IMR-90 (cell line): Measurements from ENCODE around the gene TMEM214. TPM values are rescaled to one million over a fixed set of nuclear protein-coding genes. Genes with fewer than 3 reads are reported as not detected.
A peak's percentile ranks its signal among the peaks of the same experiment; 100 is the strongest.
"Not testable (repeated sequence)": the region's sequence is repeated elsewhere in the genome, so short reads cannot be mapped to it uniquely, and the experiment has no call there.

ENCODE experiments used
- ATAC-seq: fragments of 200-7000 bp; cut with Tn5 transposase; 2 replicates; pipeline ENCODE4 v1.9.1; 2020; ENCODE audit warnings: low read depth, mild to moderate bottlenecking, moderate library complexity
- BruUV-seq: library from RNA; stranded (reverse); fragments of 400-500 nt; replicated peaks from 2 replicates; lab custom pipeline; 2021; lab: Mats Ljungman, UMichigan
- CTCF ChIA-PET: fragments of 300-600 bp; formaldehyde crosslinking; extraction: SDS; loops from one replicate; lab custom pipeline; 2021; ENCODE audit warnings: antibody characterized with exemption; lab: Yijun Ruan, JAX
- POLR2A ChIA-PET: fragments of 300-600 bp; sonication (Branson Sonifier 250); formaldehyde crosslinking; loops from one replicate; lab custom pipeline; 2022; ENCODE audit warnings: antibody characterized with exemption; ENCODE audit not compliant: unreplicated experiment; lab: Charles Lee
- DNase-seq: peaks from one replicate; pipeline ENCODE4 v3.0.0; 2013
- H2AFZ ChIP-seq: replicated peaks from 2 replicates; pipeline ENCODE3; 2013; ENCODE audit warnings: low read length, mild to moderate bottlenecking; ENCODE audit not compliant: poor library complexity
- H2AK5ac ChIP-seq: 2 replicates; pipeline ENCODE4 v1.6.1; 2013; ENCODE audit warnings: low read depth, low read length, inconsistent platforms
- H2AK9ac ChIP-seq: replicated peaks from 2 replicates; pipeline ENCODE3; 2013; ENCODE audit warnings: mild to moderate bottlenecking, low read depth, low read length, moderate library complexity; ENCODE audit not compliant: poor library complexity
- H2BK120ac ChIP-seq: 2 replicates; pipeline ENCODE4 v1.6.1; 2013; ENCODE audit warnings: low read depth, low read length, inconsistent platforms
- H2BK15ac ChIP-seq: 3 replicates; pipeline ENCODE4 v1.6.1; 2013; ENCODE audit warnings: low read depth, low read length, inconsistent platforms
- H2BK20ac ChIP-seq: 2 replicates; pipeline ENCODE4 v1.6.1; 2013; ENCODE audit warnings: low read depth, mild to moderate bottlenecking, inconsistent platforms, low read length, moderate library complexity
- H2BK5ac ChIP-seq: 2 replicates; pipeline ENCODE4 v1.6.1; 2013; ENCODE audit warnings: mild to moderate bottlenecking, low read depth, low read length, inconsistent platforms; ENCODE audit not compliant: poor library complexity, severe bottlenecking
- H3K14ac ChIP-seq: replicated peaks from 2 replicates; pipeline ENCODE4 v1.6.1; 2013; ENCODE audit warnings: low read depth, low read length, inconsistent platforms
- H3K18ac ChIP-seq: 2 replicates; pipeline ENCODE4 v1.6.1; 2013; ENCODE audit warnings: low read depth, low read length, control low read depth
- H3K23ac ChIP-seq: 2 replicates; pipeline ENCODE4 v1.6.1; 2013; ENCODE audit warnings: low read depth, low read length, inconsistent platforms
- H3K27ac ChIP-seq: 2 replicates; pipeline ENCODE4 v1.5.1; 2013; ENCODE audit warnings: mild to moderate bottlenecking, control low read depth, low read length; ENCODE audit not compliant: insufficient read depth
- H3K27me3 ChIP-seq: 2 replicates; pipeline ENCODE4 v1.6.1; 2013; ENCODE audit warnings: low read length; ENCODE audit not compliant: control insufficient read depth, insufficient read depth
- H3K36me3 ChIP-seq: 2 replicates; pipeline ENCODE4 v1.6.1; 2013; ENCODE audit warnings: low read length, mixed read lengths; ENCODE audit not compliant: control insufficient read depth, insufficient read depth
- H3K4ac ChIP-seq: 2 replicates; pipeline ENCODE4 v1.6.1; 2013; ENCODE audit warnings: low read depth, low read length, inconsistent platforms
- H3K4me1 ChIP-seq: 2 replicates; pipeline ENCODE4 v1.6.1; 2013; ENCODE audit warnings: low read length, mixed read lengths; ENCODE audit not compliant: control insufficient read depth, insufficient read depth
- H3K4me2 ChIP-seq: 2 replicates; pipeline ENCODE4 v1.6.1; 2013; ENCODE audit warnings: low read depth, mild to moderate bottlenecking, control low read depth, low read length, moderate library complexity
- H3K4me3 ChIP-seq: 2 replicates; pipeline ENCODE4 v1.5.1; 2013; ENCODE audit warnings: low read depth, mild to moderate bottlenecking, control low read depth, low read length, moderate library complexity; ENCODE audit not compliant: insufficient read depth
- H3K56ac ChIP-seq: 2 replicates; pipeline ENCODE4 v1.6.1; 2013; ENCODE audit warnings: low read length, inconsistent platforms; ENCODE audit not compliant: insufficient read depth; ENCODE audit errors: extremely low read depth
- H3K79me1 ChIP-seq, 2 experiments: 2 replicates each; pipeline ENCODE4 v1.6.1; 2013; ENCODE audit warnings: low read length in 2 of 2, inconsistent platforms in 1 of 2, low read depth in 1 of 2
- H3K9ac ChIP-seq: 2 replicates; pipeline ENCODE4 v1.6.1; 2013; ENCODE audit warnings: low read depth, low read length, control low read depth
- H3K9me1 ChIP-seq: 2 replicates; pipeline ENCODE4 v1.6.1; 2013; ENCODE audit warnings: low read length, inconsistent platforms; ENCODE audit not compliant: insufficient read depth
- H3K9me3 ChIP-seq: 2 replicates; pipeline ENCODE4 v1.6.1; 2013; ENCODE audit warnings: low read length; ENCODE audit not compliant: control insufficient read depth, insufficient read depth
- H4K20me1 ChIP-seq: 2 replicates; pipeline ENCODE4 v1.6.1; 2013; ENCODE audit warnings: low read length, inconsistent platforms; ENCODE audit not compliant: insufficient read depth
- H4K5ac ChIP-seq: 2 replicates; pipeline ENCODE4 v1.6.1; 2013; ENCODE audit warnings: mild to moderate bottlenecking, low read depth, low read length, control low read depth
- H4K8ac ChIP-seq, 2 experiments: 2 replicates each; pipeline ENCODE4 v1.6.1; 2013; ENCODE audit warnings: low read depth in 2 of 2, low read length in 2 of 2, control low read depth in 1 of 2, inconsistent platforms in 1 of 2
- H4K91ac ChIP-seq: 2 replicates; pipeline ENCODE4 v1.6.1; 2013; ENCODE audit warnings: low read depth, low read length, inconsistent platforms; ENCODE audit not compliant: insufficient read depth
- BHLHE40 ChIP-seq: fragments of 150-350 bp; IDR thresholded peaks from 2 replicates; pipeline ENCODE4 v1.6.1; 2016; ENCODE audit warnings: mild to moderate bottlenecking, low read depth, low read length
- CHD1 ChIP-seq: IDR thresholded peaks from 2 replicates; pipeline ENCODE4 v1.6.1; 2012; ENCODE audit warnings: low read depth, low read length, improper control_type of control experiment
- MXI1 ChIP-seq: IDR thresholded peaks from 2 replicates; pipeline ENCODE4 v1.6.1; 2012; ENCODE audit warnings: low read depth, mild to moderate bottlenecking, low read length, moderate library complexity, borderline replicate concordance
- WGBS, 2 experiments: methylation state at CpG; one replicate each; pipeline versions ENCODE4 v1.1.5 to v1.1.7; 2013; ENCODE audit warnings: missing lambda C conversion rate in 2 of 2; ENCODE audit not compliant: insufficient read length in 1 of 2; ENCODE audit errors: extremely low coverage in 2 of 2; 5-methylcytosine and 5-hydroxymethylcytosine counted together
- dilution Hi-C: fragments of 300-500 bp; cut with HindIII; formaldehyde crosslinking; loops from one replicate; pipeline ENCODE4 v1.14.3; 2018; ENCODE audit warnings: low sequenced_read_pairs; ENCODE audit not compliant: unreplicated experiment
- in situ Hi-C: fragments of 300-500 bp; cut with MboI; formaldehyde crosslinking; loops from 3 replicates; pipeline ENCODE4 v1.14.3; 2019; ENCODE audit warnings: low sequenced_read_pairs, inconsistent platforms, mixed read lengths
- intact Hi-C: fragments of 100-400 bp; cut with micrococcal nuclease; formaldehyde crosslinking; loops from 2 replicates; pipeline ENCODE4 v1.10.0; 2022
- polyA plus RNA-seq, 3 experiments: library from polyadenylated mRNA; depleted of rRNA; stranded (reverse); fragments of >200 nt; gene quantifications; 2 replicates each; pipeline ENCODE4 v1.2.3, GENCODE V29; 2012; ENCODE audit warnings: low replicate concordance in 1 of 3
- total RNA-seq: library from RNA; depleted of rRNA; stranded (reverse); fragments of >200 nt; gene quantifications from 2 replicates; pipeline ENCODE4 v1.2.3, GENCODE V29; 2012

Gene TMEM214
- total and polyA plus RNA-seq, 2 of the 4 experiments (the other 2 are of a cell fraction), result 32.1 to 121 TPM

DNA sequence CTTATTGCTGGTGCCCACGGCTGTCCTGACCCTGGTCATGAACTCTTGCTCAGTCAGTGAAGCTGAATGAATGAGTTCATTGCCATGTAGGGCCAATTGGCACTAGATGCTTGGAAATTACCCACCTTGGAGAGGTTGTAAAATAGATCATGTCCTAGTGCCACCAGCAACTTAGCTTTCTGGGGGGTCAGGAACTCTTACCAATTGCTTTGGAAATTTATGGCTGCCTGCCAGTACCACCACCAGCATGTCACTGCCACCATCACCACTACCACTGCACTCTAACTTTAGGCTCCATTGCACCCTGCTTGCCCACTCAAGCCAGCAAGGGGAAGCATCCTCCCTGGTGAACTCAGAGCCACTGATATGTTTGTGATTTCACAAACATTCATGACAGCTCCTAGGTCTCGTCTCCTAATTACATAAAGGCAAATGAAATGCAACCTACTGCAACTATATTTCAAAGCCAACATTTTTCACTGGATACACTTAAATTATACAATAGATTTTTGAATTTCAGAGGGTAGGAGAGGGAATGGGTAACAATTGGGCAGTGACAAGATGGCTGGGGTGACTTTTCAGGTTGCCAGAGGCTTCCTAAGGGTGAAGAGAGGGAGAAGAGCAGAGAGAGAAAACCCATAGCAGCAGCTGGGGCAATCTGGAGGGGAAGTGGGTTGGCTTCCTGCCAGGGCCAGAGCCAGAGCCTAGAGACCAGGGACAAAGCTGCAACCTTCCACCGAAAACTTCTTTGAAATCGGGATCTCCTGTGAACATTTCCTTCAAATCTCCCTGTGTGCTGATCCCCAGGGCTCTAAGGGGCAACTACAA, 42.2 kb downstream of the TMEM214 start (continued):
- no peak for TF ChIP-seq CHD1
- no peak for TF ChIP-seq BHLHE40
- TF ChIP-seq MXI1, result no peak

DNA sequence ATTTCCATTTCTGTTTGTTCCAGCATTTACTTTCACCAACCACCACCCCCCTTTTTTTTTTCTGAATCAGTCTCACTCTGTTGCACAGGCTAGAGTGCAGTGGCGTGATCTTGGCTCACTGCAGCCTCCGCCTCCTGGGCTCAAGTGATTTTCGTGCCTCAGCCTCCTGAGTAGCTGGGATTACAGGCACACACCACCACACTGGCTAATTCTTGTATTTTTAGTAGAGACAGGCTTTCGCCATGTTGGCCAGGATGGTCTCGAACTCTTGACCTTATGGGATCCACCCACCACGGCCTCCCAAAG, 42.8 kb downstream of the TMEM214 start:
- H3K9me3 ChIP-seq, H3K27me3 ChIP-seq, H3K56ac ChIP-seq, H3K36me3 ChIP-seq, H3K4me2 ChIP-seq, ATAC-seq, intact Hi-C loops, CTCF ChIA-PET, POLR2A ChIA-PET, H3K18ac ChIP-seq, H4K91ac ChIP-seq, H2AFZ ChIP-seq, BruUV-seq, H2BK5ac ChIP-seq, H4K20me1 ChIP-seq, in situ Hi-C loops, H4K5ac ChIP-seq, dilution Hi-C loops, H3K4me3 ChIP-seq, DNase-seq, H2AK9ac ChIP-seq: not testable (repeated sequence)
- Histone ChIP-seq H3K79me1 (peaks cover 5 to 33% of the 10 kb centered on the region in 2 experiments), H3K27ac (peak overlapping the region; percentile 31; the same call in 1 of the 2 replicates), H4K8ac (peak overlapping the region in 1 of 2 experiments; percentile 30; a peak in 1 of 4 replicates), H3K9ac (peak overlapping the region; percentile 18; the same call in 1 of the 2 replicates), H2BK20ac (peak overlapping the region; percentile 68; the same call in 1 of the 2 replicates), H3K23ac (peak overlapping the region; percentile 31; the same call in 1 of the 2 replicates), H2AK5ac (peak overlapping the region; percentile 10; the same call in 1 of the 2 replicates), H3K4ac (peak overlapping the region; percentile 76; the same call in 1 of the 2 replicates), H3K14ac (peak overlapping the region; percentile 50; the same call in 1 of the 2 replicates), H2BK120ac (peak overlapping the region; percentile 72; the same call in 1 of the 2 replicates), H3K4me1 (peaks cover 31% of the 10 kb centered on the region), H3K9me1 (peaks cover 14% of the 10 kb centered on the region; the same call in 1 of the 2 replicates), H2BK15ac (peak overlapping the region; percentile 19; the same call in 1 of the 3 replicates)
- WGBS, 2 experiments, result 100% methylated on average over 1 of the region's 6 CpGs; no CpG with 5 or more reads in 1 of the 2 experiments
